GM10266 (cell line): ENCODE results near the gene RCAN2.
"Not testable (repeated sequence)": the region's sequence is repeated elsewhere in the genome, so short reads cannot be mapped to it uniquely, and the experiment has no call there.

ENCODE experiments used
- DNase-seq: peaks from one replicate; pipeline ENCODE4 v3.0.0; 2012; ENCODE audit errors: extremely low spot score
- TF ChIP-seq, protein P1 (sequence below): IDR thresholded peaks from 2 replicates; pipeline ENCODE4 v1.5.1; 2012; ENCODE audit warnings: mild to moderate bottlenecking, low read depth; ENCODE audit not compliant: control insufficient read depth, insufficient read depth; ENCODE audit errors: missing control alignments

RCAN2 gene

GRCh38 chr6:46334442-46334841 lies 156.8 kb downstream of the RCAN2 start:
- TF ChIP-seq, protein P1, sequence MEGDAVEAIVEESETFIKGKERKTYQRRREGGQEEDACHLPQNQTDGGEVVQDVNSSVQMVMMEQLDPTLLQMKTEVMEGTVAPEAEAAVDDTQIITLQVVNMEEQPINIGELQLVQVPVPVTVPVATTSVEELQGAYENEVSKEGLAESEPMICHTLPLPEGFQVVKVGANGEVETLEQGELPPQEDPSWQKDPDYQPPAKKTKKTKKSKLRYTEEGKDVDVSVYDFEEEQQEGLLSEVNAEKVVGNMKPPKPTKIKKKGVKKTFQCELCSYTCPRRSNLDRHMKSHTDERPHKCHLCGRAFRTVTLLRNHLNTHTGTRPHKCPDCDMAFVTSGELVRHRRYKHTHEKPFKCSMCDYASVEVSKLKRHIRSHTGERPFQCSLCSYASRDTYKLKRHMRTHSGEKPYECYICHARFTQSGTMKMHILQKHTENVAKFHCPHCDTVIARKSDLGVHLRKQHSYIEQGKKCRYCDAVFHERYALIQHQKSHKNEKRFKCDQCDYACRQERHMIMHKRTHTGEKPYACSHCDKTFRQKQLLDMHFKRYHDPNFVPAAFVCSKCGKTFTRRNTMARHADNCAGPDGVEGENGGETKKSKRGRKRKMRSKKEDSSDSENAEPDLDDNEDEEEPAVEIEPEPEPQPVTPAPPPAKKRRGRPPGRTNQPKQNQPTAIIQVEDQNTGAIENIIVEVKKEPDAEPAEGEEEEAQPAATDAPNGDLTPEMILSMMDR: no peak
- no peak for DNase-seq

DNA sequence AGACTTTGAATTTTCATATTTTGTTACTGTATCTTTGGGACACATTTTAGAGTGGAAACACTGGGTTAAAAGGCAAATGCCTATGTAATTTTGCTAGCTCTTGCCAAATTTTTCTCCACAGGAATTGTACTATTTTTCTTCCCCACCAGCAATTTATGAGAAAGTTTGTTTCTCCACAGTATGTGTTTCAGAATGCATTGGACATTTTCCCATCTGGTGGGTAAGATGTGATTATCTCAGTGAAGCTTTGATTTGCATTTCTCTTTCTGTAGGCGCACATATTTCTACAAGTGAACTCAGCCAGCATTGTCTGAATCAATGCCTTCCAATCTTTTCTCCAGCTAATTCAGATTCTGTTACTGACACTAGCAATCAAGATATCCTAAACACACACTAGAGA lies 157.8 kb downstream of the RCAN2 start:
- DNase-seq: no peak
- TF ChIP-seq, protein P1: no peak

- not testable (repeated sequence) for DNase-seq
Observed at GRCh38 chr6:46332448-46332847, 158.8 kb downstream of the RCAN2 start.

- TF ChIP-seq, protein P1: no peak
- DNase-seq: no peak
Observed at GRCh38 chr6:46331461-46331860, 159.8 kb downstream of the RCAN2 start.

GRCh38 chr6:46329568-46329967 lies 161.7 kb downstream of the RCAN2 start:
- TF ChIP-seq, protein P1: no peak
- DNase-seq: no peak

- no peak for DNase-seq
- TF ChIP-seq, protein P1: no peak
Observed at GRCh38 chr6:46327779-46328178, 163.5 kb downstream of the RCAN2 start.

GRCh38 chr6:46325561-46326530 lies 165.4 kb downstream of the RCAN2 start:
- no peak for DNase-seq

More at GRCh38 chr6:46325561-46326530, 165.4 kb downstream of the RCAN2 start:
- TF ChIP-seq, protein P1: no peak
